Measurements from ENCODE around the gene ZNF672. TPM values are rescaled to one million over a fixed set of nuclear protein-coding genes. Genes with fewer than 3 reads are reported as not detected.

The ZNF672 gene
- total RNA-seq, 4 donors from 2014 or later, result 22.4 to 38.4 (median 31.8) TPM

DNA sequence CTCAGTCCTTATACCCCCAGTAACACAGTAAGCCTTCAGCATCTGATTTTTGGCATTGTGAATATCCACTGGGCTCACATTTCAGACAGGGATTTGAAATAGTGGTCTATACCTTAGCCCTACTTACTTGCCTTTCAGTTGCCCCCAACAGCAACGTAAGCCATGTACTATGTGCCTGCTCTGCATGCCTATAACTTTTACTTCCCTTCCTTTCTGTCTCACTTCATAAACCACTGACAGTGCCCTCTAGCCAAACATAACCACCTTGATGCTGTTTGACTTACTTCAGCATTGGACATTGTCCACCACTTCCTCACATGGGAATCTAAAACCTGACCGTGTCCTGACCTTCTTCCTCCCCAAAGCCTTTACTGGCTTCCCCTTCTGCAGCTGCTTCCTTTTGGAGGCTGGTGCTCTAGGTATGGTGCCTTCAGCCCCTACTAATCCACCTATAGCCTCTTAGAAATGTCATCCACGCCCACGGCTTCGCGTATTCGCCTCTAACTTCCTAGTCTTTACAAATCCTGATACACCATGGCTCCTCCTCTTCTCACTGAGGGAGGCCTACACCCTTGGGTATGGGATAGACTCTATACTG is 3.6 kb upstream of the ZNF672 start:
- DNase-seq (ENCODE audit: low spot score in 2 of 2), result no peak

DNA sequence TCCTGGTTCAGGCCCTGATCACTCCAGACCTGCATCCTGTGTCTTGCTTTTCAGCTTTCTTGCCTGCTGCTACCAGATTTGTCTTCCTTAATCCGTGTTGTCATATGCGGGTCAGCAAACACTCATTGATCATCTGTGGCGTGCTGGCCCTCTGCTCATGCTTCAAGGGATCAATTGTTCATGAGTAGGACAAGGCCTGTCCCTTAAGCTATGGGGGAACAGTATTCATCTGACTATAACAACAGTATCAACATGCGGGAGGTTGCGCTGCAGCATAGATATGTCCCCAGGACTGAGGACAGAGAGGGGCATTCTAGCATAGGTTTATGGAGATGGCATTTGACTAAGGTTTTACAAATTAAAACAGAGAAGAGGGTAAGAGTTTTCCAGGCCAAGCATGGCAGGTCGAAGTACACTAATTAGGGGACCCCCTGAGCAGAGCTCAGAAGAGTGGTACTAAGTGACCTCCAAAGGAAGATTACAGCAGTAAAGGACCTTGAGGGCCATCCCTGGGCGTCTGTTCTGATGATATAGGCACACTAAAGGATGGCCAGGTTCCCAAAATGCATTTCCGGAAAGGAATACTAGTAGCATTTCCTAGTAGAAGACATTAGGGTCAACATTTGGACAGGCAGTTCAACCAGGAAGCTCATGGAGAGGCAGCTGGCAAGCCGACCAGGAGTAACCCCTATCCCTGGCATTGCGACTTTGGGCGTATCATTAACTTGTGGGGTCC is 811 bp upstream of the ZNF672 start:
- WGBS, 2 donors, result 46 to 50% methylated on average over 11 of the region's 11 CpGs
- H3K36me3 ChIP-seq, result no peaks in the 10 kb centered on the region
- no peak for DNase-seq (ENCODE audit: low spot score in 2 of 2)
- TF ChIP-seq POLR2A (IDR thresholded peaks at IDR 0.05) (no peak), EP300 (IDR thresholded peaks at IDR 0.05) (no peak)
- TF ChIP-seq, protein P1, sequence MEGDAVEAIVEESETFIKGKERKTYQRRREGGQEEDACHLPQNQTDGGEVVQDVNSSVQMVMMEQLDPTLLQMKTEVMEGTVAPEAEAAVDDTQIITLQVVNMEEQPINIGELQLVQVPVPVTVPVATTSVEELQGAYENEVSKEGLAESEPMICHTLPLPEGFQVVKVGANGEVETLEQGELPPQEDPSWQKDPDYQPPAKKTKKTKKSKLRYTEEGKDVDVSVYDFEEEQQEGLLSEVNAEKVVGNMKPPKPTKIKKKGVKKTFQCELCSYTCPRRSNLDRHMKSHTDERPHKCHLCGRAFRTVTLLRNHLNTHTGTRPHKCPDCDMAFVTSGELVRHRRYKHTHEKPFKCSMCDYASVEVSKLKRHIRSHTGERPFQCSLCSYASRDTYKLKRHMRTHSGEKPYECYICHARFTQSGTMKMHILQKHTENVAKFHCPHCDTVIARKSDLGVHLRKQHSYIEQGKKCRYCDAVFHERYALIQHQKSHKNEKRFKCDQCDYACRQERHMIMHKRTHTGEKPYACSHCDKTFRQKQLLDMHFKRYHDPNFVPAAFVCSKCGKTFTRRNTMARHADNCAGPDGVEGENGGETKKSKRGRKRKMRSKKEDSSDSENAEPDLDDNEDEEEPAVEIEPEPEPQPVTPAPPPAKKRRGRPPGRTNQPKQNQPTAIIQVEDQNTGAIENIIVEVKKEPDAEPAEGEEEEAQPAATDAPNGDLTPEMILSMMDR (IDR thresholded peaks at IDR 0.05), result no peak
- no peaks in the 10 kb centered on the region for H3K27me3 ChIP-seq
- H3K4me3 ChIP-seq, result peak overlapping the region; percentile 46 to 99 (median 83)
- no peaks in the 10 kb centered on the region for H3K9me3 ChIP-seq
- peak overlapping the region; percentile 99 to 100 (median 100) for H3K27ac ChIP-seq
- peaks cover 0 to 40% (median 18%) of the 10 kb centered on the region in 4 donors for H3K4me1 ChIP-seq

More for the DNA sequence above, 3.6 kb upstream of the ZNF672 start:
- Histone ChIP-seq H3K36me3 (no peaks in the 10 kb centered on the region), H3K9me3 (no peaks in the 10 kb centered on the region), H3K4me1 (peaks cover 0 to 13% (median 4%) of the 10 kb centered on the region in 4 donors), H3K4me3 (no peak overlapping the region), H3K27me3 (no peaks in the 10 kb centered on the region), H3K27ac (no peak overlapping the region)
- 63 to 66% methylated on average over 7 of the region's 7 CpGs for WGBS, 2 donors
- TF ChIP-seq POLR2A (IDR thresholded peaks at IDR 0.05) (no peak), EP300 (IDR thresholded peaks at IDR 0.05) (no peak)
- TF ChIP-seq, protein P1 (IDR thresholded peaks at IDR 0.05), result no peak

DNA sequence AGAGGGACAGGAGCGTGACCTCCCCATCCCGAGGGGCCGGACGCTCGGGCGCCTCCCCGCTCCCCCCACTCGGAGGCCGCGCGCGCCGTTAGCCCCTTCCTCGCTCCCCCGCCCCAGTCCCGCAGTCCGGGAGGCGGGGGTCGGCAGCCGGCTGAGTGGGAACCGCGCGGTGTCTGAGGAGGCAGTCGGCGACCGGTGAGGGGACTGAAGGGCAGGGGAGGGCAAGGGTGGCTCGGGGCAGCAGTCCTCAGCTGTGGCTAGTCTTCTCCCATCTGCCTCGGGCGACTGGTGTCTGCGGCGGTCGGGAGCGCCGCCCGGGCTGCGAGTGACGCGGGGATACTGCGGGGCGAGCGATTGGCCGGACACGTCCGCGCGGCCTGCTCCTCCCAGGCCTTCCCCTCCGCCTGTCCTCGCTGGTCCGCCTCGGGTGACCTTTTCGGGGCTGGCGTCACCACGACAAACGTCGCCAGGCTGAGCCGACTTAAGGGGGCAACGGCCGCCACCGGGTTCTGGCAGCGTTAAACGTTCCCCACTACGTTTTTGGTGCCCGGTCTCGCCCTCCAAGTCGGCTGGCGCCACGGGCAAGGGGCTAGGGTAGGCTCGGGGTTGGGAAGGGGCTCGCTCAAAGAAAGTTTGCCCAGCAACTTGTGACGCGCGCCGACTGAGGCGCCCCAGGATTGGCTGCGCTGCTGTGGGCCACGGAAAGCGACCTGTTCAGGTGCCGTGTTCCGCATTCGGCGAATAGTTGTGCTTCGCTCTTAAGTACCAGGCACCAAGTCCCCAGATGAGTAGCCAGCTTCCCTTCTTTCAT is 538 bp downstream of the ZNF672 start:
- Histone ChIP-seq H3K4me1 (peaks cover 0 to 48% (median 21%) of the 10 kb centered on the region in 4 donors), H3K4me3 (peak overlapping the region; percentile 81 to 99 (median 92)), H3K9me3 (no peaks in the 10 kb centered on the region), H3K27me3 (no peaks in the 10 kb centered on the region), H3K27ac (peak overlapping the region; percentile 99 to 100 (median 100)), H3K36me3 (peaks cover 0 to 4% (median 0%) of the 10 kb centered on the region in 3 donors)
- peak; percentile 72 to 83 for DNase-seq (ENCODE audit: low spot score in 2 of 2)
- TF ChIP-seq, protein P1 (IDR thresholded peaks at IDR 0.05), result peak in 1 of 5 experiments; percentile 41
- TF ChIP-seq POLR2A (IDR thresholded peaks at IDR 0.05), result peak; percentile 58 to 92
- TF ChIP-seq EP300 (IDR thresholded peaks at IDR 0.05), result peak; percentile 19 to 96
- 0 to 1% methylated on average over 28 to 45 of the region's 82 CpGs for WGBS, 2 donors

DNA sequence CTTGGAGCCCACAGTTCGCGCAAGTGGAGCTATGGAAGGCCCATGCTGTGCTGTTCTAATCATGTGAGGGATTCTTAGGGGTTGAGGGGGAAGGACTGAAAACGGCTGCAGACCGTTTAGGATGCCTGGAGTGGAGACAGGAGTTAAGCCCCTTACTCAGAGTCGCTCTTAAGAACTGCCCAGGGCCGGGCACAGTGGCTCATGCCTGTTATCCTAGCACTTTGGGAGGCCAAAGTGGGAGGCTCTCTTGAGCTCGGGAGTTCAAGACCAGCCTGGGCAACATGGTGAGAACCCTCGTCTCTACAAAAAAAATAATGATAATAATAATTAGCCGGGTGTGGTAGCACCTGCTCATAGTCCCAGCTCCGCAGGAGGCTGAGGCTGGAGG is 1.1 kb downstream of the ZNF672 start:
- TF ChIP-seq, protein P1 (IDR thresholded peaks at IDR 0.05), result no peak
- Histone ChIP-seq H3K4me1 (peaks cover 0 to 51% (median 21%) of the 10 kb centered on the region in 4 donors), H3K9me3 (no peaks in the 10 kb centered on the region), H3K4me3 (peak overlapping the region; percentile 81 to 99 (median 92)), H3K27ac (peak overlapping the region; percentile 99 to 100 (median 100)), H3K36me3 (peaks cover 0 to 4% (median 0%) of the 10 kb centered on the region in 3 donors), H3K27me3 (no peaks in the 10 kb centered on the region)
- DNase-seq (ENCODE audit: low spot score in 2 of 2), result no peak
- WGBS, 2 donors, result 14 to 18% methylated on average over 10 of the region's 10 CpGs
